HG03025 (cell line): ENCODE results near the gene ZMYND10.

Experiments
- ATAC-seq: cut with Tn5 transposase; IDR thresholded peaks from one replicate; pipeline ENCODE4 v1.9.1; 2021; ENCODE audit warnings: mild to moderate bottlenecking, moderate library complexity; ENCODE audit not compliant: unreplicated experiment, low FRiP score

The ZMYND10 gene

DNA sequence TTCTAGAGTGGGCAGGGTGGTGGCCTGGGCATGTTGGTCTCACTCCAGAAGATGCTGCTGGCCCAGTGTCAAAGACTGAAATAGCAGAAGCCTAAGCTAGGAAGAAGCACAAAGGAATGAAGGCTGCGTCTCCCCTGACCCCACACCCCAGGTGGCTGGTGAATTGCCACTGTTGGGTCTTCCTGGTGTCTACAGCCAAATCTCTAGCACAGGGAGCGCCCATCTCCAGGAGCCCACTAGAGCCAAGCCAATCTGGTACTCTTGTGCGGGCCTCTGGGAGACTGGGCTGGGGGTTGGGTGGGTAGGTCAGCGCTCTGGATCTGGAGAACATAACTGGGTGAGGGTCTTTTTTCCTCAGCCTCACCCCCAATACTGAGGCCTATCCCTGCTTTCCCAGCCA lies 18.4 kb downstream of the ZMYND10 start:
- no peak for ATAC-seq

DNA sequence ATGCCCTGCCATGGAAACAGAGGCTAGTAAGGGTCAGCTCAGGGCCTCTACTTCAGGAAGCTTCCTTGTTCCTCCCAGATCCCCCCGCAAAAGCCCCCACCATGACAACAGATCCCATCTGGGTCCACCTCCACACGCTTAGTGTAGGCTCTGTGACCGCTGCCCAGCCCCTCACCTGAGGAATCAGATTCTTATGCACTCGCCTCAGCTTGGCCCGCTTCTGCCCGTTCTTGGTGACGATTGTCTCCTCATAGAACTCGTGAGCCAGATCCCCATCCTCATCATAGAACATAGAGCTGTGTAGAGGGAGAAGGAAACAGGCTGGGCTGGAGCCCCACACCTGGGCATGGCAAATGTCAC lies 19.4 kb downstream of the ZMYND10 start:
- no peak for ATAC-seq

DNA sequence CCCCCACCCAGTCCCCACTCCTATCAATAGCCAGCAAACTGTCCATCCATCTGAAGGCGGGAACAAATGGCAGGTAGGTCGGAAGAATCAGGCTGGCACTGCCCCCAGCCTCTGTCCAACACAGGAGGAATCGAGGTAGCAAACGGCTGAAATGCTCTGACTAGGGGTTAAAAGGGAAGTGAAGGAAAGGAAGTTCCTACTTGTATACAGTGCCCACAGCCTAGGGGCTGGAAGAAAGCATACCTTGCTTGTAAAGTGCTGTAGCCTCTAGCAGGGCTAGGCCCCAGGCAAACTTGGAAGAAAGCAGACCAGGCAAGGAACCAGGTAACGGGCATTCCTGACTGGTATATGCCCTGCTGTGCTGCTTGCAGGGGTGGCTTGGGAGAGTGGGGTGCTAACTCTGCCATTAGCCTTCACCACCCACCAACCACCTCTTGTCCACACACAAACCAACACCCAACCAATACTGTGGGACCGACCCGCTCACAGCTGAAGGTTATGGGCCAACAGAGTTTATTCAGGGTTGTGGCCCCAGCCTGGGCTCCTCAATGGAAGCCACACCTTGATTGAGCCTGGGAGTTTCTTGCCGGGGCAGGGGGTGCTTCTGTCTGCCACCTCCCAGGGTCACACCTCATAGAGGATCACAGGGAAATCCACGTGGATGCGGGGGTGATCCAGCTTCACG lies 19.9 kb downstream of the ZMYND10 start:
- no peak for ATAC-seq

DNA sequence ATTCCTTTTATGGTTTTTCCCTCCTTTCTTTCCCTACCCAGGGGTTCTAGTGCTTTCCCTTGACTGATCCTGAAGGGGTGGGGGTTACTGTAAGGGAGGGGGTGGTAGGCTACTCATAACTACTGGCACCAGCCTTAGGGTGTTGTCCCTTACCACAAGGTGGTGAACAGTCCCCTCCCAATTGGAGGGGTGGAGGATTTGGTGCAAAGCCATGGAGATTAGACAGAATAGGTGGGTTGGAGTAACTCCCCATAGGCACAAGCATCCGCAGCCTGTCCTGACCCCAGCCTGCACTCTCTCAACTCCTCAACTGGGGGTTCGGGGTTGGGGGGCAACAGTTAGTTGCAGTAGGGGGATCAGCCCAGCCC lies 20.4 kb downstream of the ZMYND10 start:
- ATAC-seq, result no peak

DNA sequence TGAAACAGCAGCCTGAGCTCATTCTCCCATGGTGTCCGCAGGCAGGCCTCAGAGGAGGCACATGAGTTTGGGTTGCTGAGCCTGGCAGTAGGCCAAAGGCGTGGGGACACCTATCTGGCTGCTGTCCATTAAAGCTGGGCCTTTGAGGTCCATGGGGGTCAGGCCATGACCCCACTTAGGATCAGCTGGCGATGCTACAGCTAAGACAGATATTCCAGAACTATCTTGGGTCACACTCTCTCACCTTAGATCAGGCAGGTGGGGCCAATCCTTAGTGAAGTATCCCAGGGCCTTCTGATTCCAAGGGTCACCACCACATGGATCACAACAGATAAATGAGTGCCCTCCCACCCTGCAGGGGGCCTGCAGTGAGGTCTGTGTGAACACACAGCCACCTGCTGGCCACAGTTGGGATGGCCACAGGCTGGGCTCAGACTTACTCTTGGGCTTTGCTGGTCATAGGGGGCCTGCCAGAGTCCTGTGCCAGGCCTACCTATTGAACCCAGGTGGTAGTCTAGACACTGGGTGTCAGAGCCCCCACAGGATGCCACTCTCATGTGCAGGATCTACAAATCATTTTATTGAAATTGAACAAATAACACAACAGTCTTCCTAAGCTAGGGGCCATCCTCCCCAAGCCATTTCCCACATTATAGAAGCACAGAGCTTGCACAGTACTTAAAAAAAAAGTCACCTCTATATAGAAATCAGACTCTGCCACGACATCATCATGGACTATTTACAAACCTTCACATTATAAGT lies 21.0 kb downstream of the ZMYND10 start:
- no peak for ATAC-seq

DNA sequence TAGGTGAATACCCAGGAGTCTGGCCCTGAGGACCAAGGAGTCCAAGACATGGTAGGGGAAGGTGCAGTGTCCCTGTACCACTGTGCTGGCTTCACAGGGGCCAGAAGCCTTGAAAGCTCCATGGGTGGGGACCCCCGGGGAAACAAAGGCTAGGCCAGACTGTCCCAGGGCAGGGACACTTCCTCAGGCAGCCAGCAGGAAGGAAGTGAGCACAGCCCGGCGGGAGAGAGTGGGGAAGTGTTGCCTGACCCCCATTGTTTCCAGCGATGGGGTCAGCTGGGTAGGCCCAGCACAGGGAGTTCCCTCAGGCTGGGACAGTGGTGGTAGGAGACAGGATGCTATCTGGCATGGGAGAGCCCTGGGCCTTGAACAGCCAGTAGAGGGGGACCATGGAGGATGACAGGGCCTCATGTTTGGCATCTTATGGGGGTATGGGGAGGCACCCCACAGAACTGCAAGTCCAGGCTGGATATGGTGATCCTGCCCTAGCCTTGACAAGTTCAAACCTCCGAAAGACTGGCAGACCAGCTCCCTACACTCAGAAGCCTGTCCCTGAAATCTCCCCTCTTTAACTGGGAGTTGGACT lies 21.8 kb downstream of the ZMYND10 start:
- ATAC-seq, result no peak

DNA sequence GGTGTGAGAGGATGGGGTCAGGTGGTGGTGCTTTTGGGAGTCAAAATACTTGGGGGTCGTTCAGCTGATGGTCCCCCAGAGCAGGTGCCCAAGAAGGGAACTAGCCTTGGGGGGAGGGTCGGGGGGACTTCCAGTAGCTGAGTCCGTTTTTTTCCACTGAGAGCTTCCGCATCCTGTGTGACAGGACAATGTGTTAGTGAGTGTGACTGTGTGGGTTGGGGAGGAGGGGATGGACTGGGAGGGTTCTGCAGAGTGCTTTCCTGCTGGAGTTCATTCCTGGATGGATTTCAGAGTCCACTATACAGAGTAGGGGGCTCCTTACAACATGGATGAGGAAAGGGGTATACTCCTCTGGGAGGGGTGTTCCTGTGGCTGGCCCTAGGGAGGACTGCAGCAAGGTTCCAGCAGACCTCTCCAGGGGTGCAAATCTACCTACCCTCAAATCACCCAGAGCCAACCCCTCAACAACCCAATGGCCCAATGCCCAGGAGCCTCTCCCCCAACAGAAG lies 22.4 kb downstream of the ZMYND10 start:
- no peak for ATAC-seq

DNA sequence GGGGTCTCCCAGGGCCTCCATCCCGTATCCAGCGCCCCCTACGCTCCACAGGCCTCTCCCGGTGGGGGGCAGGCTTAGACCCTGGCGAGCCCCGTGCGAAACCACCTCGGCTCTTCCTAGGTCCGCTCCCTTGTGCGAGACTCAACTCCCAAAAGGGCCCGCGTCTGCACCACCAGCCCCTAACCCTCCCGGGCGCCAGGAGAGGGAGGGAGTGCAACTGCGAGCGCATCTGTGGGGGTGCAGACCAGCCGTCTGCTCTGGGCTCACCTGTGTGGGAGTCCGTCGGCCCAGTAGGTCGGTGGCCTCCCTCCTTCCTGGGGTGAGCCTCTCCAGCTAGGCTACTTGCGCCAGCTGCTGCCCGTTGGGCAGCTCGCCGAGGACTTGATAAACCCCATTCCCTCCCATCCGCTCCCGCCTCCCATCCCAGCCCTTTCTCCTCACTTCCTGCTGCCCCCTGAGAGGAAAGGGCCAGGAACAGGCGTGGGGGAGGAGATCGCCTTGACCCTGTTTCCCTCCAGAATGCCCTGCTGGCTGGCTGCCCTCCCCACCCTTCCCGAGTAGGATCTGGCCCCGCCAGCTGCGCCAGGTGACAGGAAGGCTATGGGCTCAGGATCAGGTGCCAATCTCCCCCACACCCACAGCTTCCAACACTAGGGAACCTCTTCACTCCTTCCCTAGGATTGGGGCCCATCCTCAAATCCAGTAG lies 23.0 kb downstream of the ZMYND10 start, which contains the start of gene HYAL2:
TSS of gene HYAL2 (minus strand) at position 360 of the 706 bp plus-strand sequence. CDS start 2,256 bp downstream, outside the sequence.
- ATAC-seq, result no peak

DNA sequence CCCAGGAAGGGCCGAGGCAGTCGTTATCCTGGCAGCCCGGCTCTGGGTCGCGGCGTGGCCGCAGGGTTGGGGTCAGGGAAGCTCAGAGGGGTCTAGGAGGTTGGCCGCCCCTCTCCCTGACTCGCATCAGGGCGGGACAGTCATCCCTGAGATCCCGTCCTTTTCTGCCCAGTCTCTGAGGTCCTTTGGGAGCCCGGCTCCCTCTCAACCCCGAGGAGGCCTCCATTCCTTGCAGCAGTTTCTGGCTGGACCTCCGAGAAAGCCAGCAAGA lies 23.5 kb downstream of the ZMYND10 start:
- ATAC-seq, result no peak

DNA sequence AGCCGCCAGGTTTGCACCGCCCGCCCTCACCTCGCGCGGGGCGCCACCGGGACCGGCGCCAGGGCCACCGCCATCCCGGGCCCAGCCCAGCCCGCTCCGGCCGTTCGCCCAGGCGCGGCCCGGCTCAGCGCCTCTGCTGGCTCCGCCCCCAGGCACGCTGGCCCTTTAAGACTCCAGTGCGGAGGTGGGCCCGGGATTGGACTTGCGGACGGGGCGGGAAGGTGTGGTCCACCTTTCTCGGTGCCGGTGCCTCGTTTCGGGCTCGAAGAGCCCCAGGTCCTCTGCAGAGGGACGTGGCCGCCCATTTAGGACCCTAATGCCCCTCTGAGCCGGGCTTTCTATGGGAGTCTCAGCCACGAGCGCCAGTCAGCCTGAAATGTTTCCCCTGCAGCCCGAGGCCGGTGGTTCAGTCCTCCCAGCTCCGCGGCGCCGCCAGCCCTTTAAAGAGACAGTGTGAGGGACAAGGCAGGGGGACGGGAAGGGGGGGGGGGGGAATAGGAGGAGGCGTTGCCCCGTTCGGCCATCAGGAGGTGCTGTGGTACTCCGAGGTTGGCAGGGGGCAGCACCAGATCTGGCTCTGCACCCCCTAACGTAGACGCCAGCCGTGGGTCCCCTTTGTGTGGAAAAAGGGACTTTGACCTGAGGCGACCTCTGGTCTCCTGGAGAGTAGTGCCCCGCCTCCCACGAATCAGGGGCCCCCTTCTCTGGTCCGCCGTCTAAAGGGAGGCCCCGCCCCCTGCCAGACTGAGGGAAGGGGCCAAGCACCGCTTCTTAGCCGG lies 24.0 kb downstream of the ZMYND10 start:
- peak; percentile 74 for ATAC-seq

DNA sequence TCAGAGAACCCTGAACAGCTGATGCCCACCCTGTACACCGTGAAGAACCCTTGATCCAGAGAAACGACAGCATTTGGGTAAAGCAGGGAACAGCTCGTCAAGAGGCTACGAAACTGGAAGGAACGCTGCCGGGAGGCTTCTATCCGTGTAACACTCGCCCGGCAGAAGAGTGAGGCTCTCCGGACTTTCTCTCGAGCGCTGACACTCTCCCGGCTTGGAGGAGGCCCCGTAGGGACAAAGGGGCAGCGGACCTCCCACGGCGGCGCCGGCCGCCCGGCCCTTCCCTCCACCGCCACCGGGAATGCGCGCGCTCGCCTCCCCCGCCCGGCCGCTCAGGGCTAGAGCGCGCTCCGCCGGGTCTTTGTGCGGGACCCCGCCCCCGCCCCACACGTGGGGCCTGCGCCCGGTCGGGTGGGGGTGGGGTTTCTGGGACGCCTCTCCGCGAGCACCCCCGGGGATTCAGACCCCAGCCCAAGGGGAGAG lies 24.6 kb downstream of the ZMYND10 start:
- peak; percentile 49 for ATAC-seq

DNA sequence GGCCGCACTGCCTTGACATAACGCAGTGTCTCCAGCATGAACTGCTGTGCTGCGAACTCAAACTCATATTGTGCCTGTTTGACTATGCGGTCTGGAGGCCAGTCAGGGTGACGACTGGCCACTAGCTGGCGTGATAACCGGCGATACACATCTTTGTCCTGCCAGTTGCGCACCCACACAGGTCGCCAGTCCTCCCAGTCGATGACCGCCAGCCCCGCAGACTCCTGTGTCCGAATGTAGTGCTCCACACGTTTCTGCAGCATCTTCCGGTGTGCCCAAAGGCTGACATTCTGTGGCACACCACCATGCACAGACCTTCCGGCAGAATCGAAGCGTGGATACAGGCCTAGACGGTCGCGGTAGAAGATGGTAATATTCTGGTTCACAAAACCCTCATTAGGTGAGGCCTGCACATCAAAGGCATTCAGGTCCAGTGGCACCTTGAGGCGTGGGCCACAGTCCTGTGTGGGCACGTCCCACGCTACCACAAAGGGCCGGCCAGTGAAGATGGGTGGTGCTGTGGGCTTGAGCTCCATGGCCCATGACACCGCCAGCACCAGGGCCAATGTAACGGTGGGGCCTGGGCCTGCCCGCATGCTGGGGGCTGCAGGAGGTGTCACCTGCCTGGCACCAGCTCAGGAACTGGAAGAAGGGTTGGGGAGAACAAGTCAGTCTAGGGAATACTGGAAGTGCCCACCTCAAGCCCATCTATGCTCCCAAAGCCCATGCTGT lies 25.5 kb downstream of the ZMYND10 start:
- no peak for ATAC-seq

DNA sequence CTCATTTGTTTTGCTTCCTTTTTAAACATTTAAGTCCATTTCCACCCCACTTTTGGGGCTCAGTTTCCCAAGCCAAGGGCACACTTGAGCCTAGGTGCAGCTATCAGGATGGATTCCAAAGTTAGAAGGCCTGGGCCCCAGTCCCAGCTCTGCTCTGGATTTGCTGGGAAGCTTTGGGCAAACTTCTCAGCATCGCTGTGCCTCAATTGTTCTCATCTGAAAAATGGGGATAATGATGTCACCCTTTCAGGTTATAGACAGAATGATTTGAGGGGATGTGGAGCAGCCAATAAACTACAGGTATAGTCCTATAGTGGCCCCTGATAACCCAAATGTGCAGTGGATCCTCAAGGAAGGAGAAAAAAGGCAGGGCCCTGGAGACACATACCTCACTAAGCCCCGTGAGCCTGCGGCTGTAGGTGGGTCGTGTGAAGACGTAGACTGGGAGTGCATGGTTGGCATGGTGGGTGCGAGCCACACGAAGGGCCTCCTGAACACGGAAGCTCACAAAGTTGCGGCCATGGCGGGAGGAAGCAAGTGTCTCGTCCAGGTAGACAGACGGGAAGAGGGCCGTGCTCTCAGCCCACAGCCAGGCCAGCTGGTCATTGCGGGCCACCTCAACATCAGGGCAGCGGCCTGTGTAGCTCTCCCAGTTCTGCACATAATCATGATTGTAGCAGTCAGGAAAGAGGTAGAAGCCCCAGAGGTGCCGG lies 26.2 kb downstream of the ZMYND10 start:
- no peak for ATAC-seq

DNA sequence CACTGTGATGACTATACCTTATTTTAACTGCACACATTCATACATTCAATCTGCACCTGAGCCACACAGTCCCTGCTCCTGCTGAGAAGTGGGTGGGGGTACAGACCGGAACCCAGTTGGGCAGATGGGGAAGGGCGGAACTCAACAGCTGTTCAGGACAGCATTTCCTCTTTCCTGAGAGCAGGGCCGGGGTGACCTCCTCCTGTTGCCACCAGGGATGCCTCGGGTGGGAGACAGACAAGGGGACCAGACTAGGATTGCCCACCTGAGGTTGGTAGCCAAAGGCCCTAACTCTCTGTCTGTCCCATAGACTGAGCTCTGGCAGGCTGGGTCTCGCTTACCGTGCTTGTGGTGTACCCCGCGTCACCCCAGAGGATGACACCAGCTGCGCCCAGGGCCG lies 26.9 kb downstream of the ZMYND10 start:
- ATAC-seq, result no peak

DNA sequence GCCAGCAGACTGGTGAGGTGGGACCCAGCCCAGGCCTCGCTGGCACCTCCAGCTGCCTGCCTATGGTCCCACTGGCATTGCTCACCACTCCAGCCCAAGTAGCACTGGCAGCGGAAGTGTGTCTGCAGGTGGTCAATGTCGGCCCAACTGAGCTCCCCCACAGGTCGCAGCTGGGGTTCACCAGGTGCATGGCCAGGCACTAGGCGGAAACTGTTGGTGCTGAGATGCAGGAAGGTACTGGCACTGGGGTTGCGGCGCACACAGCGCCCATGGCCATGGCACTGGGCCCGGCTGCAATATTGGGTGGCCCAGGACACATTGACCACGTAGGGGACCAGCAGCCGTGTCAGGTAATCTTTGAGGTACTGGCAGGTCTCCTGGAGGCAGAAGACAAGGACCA lies 27.4 kb downstream of the ZMYND10 start:
- ATAC-seq, result no peak

DNA sequence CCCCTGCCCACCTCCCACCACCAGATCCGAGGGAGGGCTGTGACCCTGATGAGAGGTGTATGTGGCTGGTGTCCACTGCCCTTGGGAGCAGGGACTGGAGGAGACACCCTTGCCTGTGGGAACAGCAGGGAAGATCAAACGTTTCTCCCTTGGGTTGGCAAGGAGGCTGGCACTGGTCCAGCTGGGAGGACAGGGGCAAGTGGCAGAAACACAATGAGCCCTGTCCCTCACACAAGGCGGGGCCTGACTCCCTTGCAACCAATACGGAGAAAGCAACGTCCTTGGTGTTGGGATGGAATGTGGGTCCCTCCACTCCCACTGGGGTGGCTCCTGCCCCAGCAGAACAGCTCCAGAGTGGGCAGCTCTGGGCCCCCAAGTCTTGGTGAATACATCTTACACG lies 28.2 kb downstream of the ZMYND10 start:
- no peak for ATAC-seq

DNA sequence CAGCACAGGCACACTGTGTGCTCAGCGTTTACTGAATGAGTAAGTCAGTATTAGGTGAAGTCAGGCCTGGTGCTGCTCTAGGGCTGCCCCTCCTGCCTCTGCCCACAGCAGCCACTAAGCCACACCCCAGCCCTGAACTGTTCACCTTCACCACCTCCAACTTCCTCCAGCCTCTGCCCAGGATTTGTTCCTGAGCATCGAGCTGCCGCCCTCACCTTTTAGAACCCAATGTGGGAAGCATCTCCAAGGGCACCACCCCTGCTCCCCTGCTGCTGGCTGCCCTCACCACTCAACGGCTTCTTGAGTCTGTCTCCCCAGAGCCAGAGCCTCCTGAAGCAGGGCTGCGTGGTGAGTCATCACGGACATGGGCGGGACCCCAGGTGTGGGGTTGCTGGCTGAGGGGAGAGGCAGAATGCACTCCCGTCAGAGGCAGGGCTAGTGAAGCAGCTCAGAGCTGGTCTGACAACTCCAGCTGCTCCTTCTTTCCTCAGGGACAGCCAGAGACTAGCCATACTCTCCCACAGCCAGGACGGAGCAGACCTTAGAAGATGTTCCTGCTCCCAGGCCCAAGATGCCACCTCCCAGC lies 28.8 kb downstream of the ZMYND10 start:
- no peak for ATAC-seq

DNA sequence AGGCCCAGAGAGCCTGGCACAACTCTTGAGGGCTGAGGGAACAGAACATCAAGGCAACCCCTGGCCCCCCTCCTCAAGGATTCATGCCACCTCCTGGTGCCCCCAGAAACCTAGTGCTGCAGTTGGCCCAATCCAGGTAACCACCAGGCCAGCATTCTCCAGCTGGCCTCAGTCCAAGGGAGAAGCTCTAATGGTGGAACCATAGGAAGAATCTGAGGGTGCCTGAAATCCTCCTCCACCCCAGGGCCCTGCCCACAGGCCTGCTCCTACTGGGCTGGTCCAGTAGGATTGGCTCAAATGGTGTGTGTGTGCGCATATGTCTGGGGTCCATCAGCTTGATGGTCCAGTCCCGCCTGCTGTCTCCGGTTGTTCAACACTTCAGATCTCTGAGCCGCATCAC lies 30.7 kb downstream of the ZMYND10 start:
- no peak for ATAC-seq

DNA sequence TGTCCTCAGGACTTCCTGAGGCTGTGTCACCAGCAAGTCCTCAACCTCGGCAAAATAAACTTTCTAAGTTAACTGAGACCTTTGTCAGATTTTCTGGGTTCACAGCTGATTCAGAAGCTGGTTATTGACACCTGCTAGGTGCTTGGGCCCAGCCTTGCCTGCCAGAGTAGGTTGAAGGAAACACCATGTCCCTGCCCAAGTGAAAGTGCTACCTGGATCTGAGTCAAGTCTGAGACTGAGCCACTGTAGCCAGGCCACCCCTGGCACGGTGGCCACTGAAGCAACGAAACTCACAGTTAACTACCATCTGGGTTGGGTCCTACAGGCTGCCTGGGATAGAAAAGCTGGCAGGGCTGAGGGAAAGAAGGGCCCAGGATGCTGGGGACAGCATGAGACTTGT lies 31.2 kb downstream of the ZMYND10 start:
- no peak for ATAC-seq
